Endodermal cell (in vitro differentiated cells): ENCODE measurements around the gene HES7. TPM values are rescaled to one million over a fixed set of nuclear protein-coding genes. Genes with fewer than 3 reads are reported as not detected.

ENCODE experiments used
- DNase-seq: peaks from one replicate; pipeline ENCODE4 v3.0.0-alpha.2; 2017
- H3K27ac ChIP-seq: 2 replicates; pipeline ENCODE4 v1.5.1; 2013; ENCODE audit warnings: mild to moderate bottlenecking, low read depth, low read length, moderate library complexity
- H3K27me3 ChIP-seq: 2 replicates; pipeline ENCODE4 v1.6.1; 2013; ENCODE audit warnings: mild to moderate bottlenecking, low read length, moderate library complexity; ENCODE audit not compliant: insufficient read depth, control insufficient read depth, poor library complexity, severe bottlenecking
- H3K36me3 ChIP-seq: 2 replicates; pipeline ENCODE4 v1.7.0; 2013; ENCODE audit warnings: mild to moderate bottlenecking, low read length, moderate library complexity; ENCODE audit not compliant: control insufficient read depth, insufficient read depth
- H3K4me1 ChIP-seq: one replicate; pipeline ENCODE4 v1.7.0; 2013; ENCODE audit warnings: low read length; ENCODE audit not compliant: control insufficient read depth, insufficient read depth
- H3K4me3 ChIP-seq: 2 replicates; pipeline ENCODE4 v1.5.1; 2013; ENCODE audit warnings: mild to moderate bottlenecking, low read length, moderate library complexity
- H3K9ac ChIP-seq: 2 replicates; pipeline ENCODE4 v1.6.1; 2013; ENCODE audit warnings: mild to moderate bottlenecking, low read length, moderate library complexity; ENCODE audit not compliant: poor library complexity, severe bottlenecking; ENCODE audit errors: extremely low read depth
- H3K9me3 ChIP-seq: 2 replicates; pipeline ENCODE4 v1.6.1; 2013; ENCODE audit warnings: mild to moderate bottlenecking, low read length, moderate library complexity; ENCODE audit not compliant: control insufficient read depth
- H3K27ac Mint-ChIP-seq: 2 replicates; pipeline ENCODE4 v1.8.0; 2020; ENCODE audit warnings: mixed read lengths
- H3K27me3 Mint-ChIP-seq: 2 replicates; pipeline ENCODE4 v1.8.0; 2021; ENCODE audit warnings: mild to moderate bottlenecking, mixed read lengths; ENCODE audit not compliant: insufficient read depth
- H3K36me3 Mint-ChIP-seq: 2 replicates; pipeline ENCODE4 v1.8.0; 2020; ENCODE audit warnings: low read depth, mixed read lengths
- H3K4me1 Mint-ChIP-seq: 2 replicates; pipeline ENCODE4 v1.8.0; 2020; ENCODE audit warnings: mixed read lengths
- H3K4me3 Mint-ChIP-seq: 2 replicates; pipeline ENCODE4 v1.8.0; 2020; ENCODE audit warnings: mild to moderate bottlenecking, moderate library complexity, mixed read lengths
- H3K9me3 Mint-ChIP-seq: 2 replicates; pipeline ENCODE4 v1.8.0; 2020; ENCODE audit warnings: mild to moderate bottlenecking, mixed read lengths
- CTCF ChIP-seq: fragments of 200-600 bp; sonication (generic); conservative IDR thresholded peaks from 2 replicates; pipeline ENCODE4 v1.5.0; 2021; ENCODE audit warnings: antibody characterized with exemption, mild to moderate bottlenecking
- WGBS, 2 experiments: methylation state at CpG; one replicate each; pipeline versions ENCODE4 v1.1.5 to v1.1.7; 2013; ENCODE audit warnings: missing lambda C conversion rate in 2 of 2, mixed read lengths in 1 of 2; ENCODE audit not compliant: insufficient coverage in 1 of 2, insufficient read length in 1 of 2; 5-methylcytosine and 5-hydroxymethylcytosine counted together
- total RNA-seq, 2 donors: library from RNA; stranded (reverse); fragmentation: NEBNext Ultra II Directional in 1 of 2; extraction: Animal tissue kit (Norgen Biotek cat#: 25700) in 1 of 2; gene quantifications; 2 replicates in 1 of 2; 3 replicates in 1 of 2; pipeline ENCODE4 v1.2.1, GENCODE V29; 2021

The HES7 gene
- total RNA-seq, 2 donors from 2014 or later, result 0.40 to 2.2 TPM

DNA sequence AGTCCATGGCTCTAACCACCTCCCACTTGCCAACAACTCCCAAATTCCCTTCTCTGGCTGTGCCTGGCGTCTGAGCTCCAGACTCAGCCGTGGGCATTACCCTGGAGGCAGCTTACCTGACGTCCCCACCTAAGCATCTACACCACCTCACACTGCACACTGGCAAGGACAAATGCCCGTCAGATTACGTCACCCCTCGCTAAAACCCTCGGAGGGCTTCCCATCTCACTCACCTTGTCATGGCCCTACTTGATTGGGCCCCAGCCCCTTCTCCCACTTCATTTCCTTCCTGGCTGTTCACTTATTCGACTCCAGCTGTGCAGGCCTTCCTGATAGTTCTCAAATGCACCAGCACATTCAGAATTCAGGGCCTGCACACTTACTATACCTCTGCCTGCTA is 19.0 kb downstream of the HES7 start:
- Histone ChIP-seq H3K27me3 (peaks cover 30% of the 10 kb centered on the region), H3K9me3 (no peaks in the 10 kb centered on the region), H3K4me1 (no peaks in the 10 kb centered on the region), H3K36me3 (no peaks in the 10 kb centered on the region), H3K27ac (no peak overlapping the region), H3K9ac (no peak overlapping the region), H3K4me3 (no peak overlapping the region)
- Mint-ChIP-seq H3K9me3 (no peaks in the 10 kb centered on the region), H3K4me1 (peaks cover 2% of the 10 kb centered on the region), H3K27ac (no peak overlapping the region), H3K27me3 (peaks cover 55% of the 10 kb centered on the region), H3K36me3 (no peaks in the 10 kb centered on the region), H3K4me3 (no peak overlapping the region)
- DNase-seq, result no peak
- 84 to 100% methylated on average over 3 to 8 of the region's 8 CpGs for WGBS, 2 experiments
- TF ChIP-seq CTCF, result no peak

DNA sequence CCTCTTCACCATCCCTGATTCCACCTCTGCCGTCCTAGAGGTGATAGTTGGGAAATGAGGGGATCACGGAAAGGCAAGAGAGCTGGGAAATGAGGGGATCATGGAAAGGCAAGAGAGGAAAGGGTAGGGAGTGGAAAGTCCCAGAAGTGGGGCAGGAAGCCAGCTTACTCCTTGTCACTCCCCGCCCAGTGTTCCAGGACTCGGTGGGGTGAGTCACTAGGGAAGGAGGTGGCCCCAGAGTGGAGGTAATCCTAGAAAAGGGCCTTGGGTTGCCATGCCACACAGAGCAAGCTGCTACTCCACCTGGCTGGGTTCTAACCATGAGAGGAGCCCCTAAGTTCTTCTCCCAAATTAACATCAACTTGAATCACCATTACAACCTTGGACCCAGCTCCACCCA is 20.4 kb downstream of the HES7 start:
- DNase-seq, result no peak
- Histone ChIP-seq H3K36me3 (no peaks in the 10 kb centered on the region), H3K4me3 (no peak overlapping the region), H3K4me1 (no peaks in the 10 kb centered on the region), H3K27ac (no peak overlapping the region), H3K27me3 (peaks cover 18% of the 10 kb centered on the region), H3K9ac (no peak overlapping the region), H3K9me3 (no peaks in the 10 kb centered on the region)
- H3K9me3 Mint-ChIP-seq, result no peaks in the 10 kb centered on the region
- peaks cover 44% of the 10 kb centered on the region for H3K27me3 Mint-ChIP-seq
- no peaks in the 10 kb centered on the region for H3K36me3 Mint-ChIP-seq
- H3K4me3 Mint-ChIP-seq, result no peak overlapping the region
- no peak overlapping the region for H3K27ac Mint-ChIP-seq
- WGBS, 2 experiments, result 94 to 100% methylated on average over 1 to 4 of the region's 4 CpGs
- TF ChIP-seq CTCF, result no peak
- H3K4me1 Mint-ChIP-seq, result no peaks in the 10 kb centered on the region

DNA sequence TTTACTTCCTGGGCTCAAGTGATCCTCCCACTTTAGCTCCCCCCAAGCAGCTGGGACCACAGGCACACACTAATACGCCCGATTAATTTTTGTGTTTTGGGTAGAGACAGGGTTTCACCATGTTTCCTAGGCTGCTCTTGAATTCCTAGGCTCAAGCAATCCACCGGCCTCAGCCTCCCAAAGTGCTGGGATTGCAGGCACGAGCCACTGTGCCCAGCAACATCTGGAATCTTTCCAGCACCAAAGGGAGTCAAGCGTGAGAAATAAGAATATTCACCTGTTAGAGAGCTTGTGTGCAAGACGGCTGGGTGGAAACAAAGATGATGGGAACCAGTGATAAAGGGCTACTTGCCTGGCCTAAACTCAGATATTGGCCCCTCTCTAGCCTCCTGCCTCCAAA is 22.2 kb downstream of the HES7 start:
- WGBS, 2 experiments, result 92 to 95% methylated on average over 3 to 6 of the region's 6 CpGs
- no peaks in the 10 kb centered on the region for H3K9me3 Mint-ChIP-seq

More for the DNA sequence above, 22.2 kb downstream of the HES7 start:
- peaks cover 39% of the 10 kb centered on the region for H3K27me3 Mint-ChIP-seq
- no peak for TF ChIP-seq CTCF
- no peaks in the 10 kb centered on the region for H3K36me3 Mint-ChIP-seq
- no peak overlapping the region for H3K4me3 ChIP-seq
- H3K4me3 Mint-ChIP-seq, result no peak overlapping the region
- no peak for DNase-seq
- H3K9me3 ChIP-seq, result no peaks in the 10 kb centered on the region
- peaks cover 14% of the 10 kb centered on the region for H3K27me3 ChIP-seq
- H3K36me3 ChIP-seq, result no peaks in the 10 kb centered on the region
- H3K4me1 Mint-ChIP-seq, result no peaks in the 10 kb centered on the region
- no peak overlapping the region for H3K27ac ChIP-seq
- no peaks in the 10 kb centered on the region for H3K4me1 ChIP-seq
- H3K27ac Mint-ChIP-seq, result no peak overlapping the region
- H3K9ac ChIP-seq, result no peak overlapping the region
